ENCODE measurements around the gene DAPP1.
"Not testable (repeated sequence)": the region's sequence is repeated elsewhere in the genome, so short reads cannot be mapped to it uniquely, and the experiment has no call there.

DAPP1 gene

DNA sequence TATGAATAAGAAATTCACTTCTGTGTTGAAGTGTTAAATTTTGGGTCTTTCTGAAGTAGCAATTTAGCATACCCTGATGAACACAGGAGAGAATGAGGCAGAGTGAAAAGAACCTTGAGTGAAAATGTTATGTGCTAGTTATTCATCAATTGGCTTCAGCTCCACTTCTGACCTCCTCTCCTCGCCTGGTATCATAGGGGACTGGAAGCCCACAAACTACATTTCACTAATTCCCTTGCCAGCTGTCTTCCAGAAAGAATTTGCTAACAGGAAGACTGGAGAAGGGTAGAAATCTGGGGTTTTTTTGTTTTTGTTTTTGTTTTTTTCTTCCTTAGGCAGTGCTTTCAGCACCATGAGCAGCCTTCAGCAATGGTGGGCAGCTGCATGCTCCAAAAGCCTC is 5.5 kb upstream of the DAPP1 start:
- no peak for DNase-seq (ENCODE audit: insufficient read length, low spot score)
- no peak for FAIRE-seq
- no peak for TF ChIP-seq POLR2A (IDR thresholded peaks at IDR 0.05; ENCODE audit: low read depth, low read length)

DNA sequence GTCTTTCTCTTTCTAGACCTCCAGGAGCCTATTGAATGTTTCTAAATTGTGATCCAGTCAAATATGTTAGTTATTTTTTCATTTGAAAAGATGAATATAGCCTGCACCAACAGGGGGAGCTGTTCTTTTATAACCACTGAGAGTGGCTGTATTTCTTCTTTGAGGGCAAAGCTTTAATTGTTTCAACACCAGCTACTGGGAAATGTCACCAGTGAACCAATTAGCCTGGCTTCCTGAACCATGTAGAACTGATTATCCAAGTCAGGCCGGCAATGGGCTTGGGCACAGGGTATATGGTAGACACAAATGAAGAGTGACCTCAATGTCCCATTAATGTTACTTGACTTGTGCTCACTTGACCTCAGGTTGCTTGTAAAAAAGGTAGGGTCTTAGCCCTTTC is 4.8 kb upstream of the DAPP1 start:
- DNase-seq (ENCODE audit: insufficient read length, low spot score): no peak
- FAIRE-seq: no peak
- TF ChIP-seq POLR2A (IDR thresholded peaks at IDR 0.05; ENCODE audit: low read depth, low read length): no peak

GRCh38 chr4:99815597-99816011 is 1.0 kb upstream of the DAPP1 start:
- DNase-seq (ENCODE audit: insufficient read length, low spot score) (no peak), FAIRE-seq (no peak)
- no peak for TF ChIP-seq POLR2A (IDR thresholded peaks at IDR 0.05; ENCODE audit: low read depth, low read length)

DNA sequence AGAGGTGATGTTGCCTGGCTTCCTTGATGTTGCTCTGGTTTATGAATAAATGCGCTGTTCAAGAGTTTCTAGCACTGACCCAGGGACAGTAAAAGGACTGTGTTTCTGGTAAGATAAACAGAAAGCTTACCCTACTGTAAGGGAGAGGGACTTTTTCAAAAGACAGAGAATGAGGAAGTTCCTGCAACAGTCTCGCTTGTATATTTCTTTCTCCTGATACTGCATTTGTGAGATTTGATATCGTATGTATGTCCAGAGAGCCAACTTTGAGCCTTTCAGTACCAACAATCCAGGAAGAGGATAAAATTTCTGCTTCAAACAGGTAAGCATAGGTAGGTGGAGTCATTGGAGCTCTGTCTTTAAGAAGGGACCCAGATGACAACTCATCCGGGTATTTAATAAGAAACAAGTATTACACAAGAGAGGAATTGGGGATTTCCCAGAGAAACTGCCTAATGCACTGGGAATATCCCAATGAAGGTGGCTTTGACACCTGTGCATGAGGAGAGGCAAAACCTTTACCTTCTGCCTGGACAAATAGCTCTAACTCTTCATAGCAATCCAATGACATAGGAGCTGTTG is 773 bp downstream of the DAPP1 start:
- TF ChIP-seq POLR2A (IDR thresholded peaks at IDR 0.05; ENCODE audit: low read depth, low read length): no peak
- DNase-seq (ENCODE audit: insufficient read length, low spot score) (no peak), FAIRE-seq (no peak)

DNA sequence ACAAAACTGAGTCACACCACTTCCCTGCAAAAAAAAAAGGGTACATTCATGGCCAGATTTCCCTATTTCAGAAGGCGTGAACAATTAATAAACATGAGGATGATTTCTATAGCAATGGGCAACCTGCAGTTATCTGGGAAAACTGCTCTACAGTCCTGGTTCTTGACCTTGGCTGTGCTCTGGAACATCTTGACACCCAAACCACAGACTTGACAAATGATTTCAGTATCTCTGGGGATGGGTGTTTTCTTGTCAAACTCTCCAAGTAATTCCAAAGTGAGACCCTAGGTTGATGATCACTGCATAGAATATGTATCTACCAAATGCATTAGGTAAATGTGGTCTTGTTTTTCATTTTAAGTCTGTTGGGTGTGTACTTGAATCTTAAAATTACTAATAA is 2.0 kb downstream of the DAPP1 start:
- FAIRE-seq: no peak
- TF ChIP-seq POLR2A (IDR thresholded peaks at IDR 0.05; ENCODE audit: low read depth, low read length): no peak
- no peak for DNase-seq (ENCODE audit: insufficient read length, low spot score)

DNA sequence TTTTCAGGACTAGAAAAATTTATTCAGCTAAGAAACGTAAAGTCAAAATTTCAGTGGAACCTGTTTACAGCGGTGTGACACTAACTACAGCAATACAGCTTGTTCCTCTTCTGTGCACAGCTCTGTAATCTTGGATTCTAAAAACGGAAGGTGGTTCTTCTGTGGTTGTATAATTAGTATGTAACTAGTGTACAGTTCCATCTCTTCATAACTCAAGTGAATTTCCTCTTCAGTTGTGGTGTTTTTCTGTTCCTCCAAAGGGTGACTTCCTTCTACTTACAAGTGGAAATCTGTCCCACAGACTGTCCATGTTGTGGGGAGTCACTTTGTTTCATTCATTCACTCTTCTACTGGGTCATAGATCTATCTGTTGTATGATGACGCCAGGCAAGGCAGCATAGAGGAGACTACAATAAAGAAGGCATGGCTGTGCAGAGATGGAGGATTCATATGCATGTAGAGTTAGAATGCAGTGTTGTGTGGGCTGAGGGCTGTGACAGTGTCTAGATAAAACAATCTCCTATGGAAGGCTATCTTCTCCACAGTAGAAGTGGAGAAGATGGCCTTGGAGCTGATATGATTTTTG is 5.4 kb downstream of the DAPP1 start:
- no peak for DNase-seq (ENCODE audit: insufficient read length, low spot score)
- no peak for FAIRE-seq
- TF ChIP-seq POLR2A (IDR thresholded peaks at IDR 0.05; ENCODE audit: low read depth, low read length): no peak

GRCh38 chr4:99822734-99823133 is 6.1 kb downstream of the DAPP1 start:
- DNase-seq (ENCODE audit: insufficient read length, low spot score): no peak
- no peak for FAIRE-seq
- TF ChIP-seq POLR2A (IDR thresholded peaks at IDR 0.05; ENCODE audit: low read depth, low read length): no peak

- FAIRE-seq (no peak), DNase-seq (ENCODE audit: insufficient read length, low spot score) (no peak)
- TF ChIP-seq POLR2A (IDR thresholded peaks at IDR 0.05; ENCODE audit: low read depth, low read length): no peak
Observed at GRCh38 chr4:99824070-99824599, 7.5 kb downstream of the DAPP1 start.

GRCh38 chr4:99825272-99825671 is 8.6 kb downstream of the DAPP1 start:
- FAIRE-seq (no peak), DNase-seq (ENCODE audit: insufficient read length, low spot score) (no peak)
- no peak for TF ChIP-seq POLR2A (IDR thresholded peaks at IDR 0.05; ENCODE audit: low read depth, low read length)

DNA sequence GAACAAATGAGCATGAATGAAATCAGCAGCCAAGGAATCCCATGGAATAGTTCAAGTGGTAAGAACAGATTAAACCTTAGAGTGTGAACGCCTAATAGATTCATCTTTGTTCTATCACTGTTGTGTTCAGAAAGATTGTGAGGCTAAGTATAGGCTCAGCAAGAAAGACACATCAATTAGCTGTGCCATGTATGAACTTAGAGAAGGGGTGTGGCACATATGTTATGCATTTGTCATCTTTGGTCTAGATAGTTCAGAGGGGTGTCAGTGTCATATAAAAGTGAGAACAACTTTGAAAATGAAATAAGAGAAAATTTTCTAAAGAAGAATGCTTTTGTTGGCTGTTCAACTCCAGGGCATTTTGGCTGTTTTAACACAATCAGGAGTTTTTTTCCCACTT is 9.4 kb downstream of the DAPP1 start:
- no peak for FAIRE-seq
- DNase-seq (ENCODE audit: insufficient read length, low spot score): no peak
- no peak for TF ChIP-seq POLR2A (IDR thresholded peaks at IDR 0.05; ENCODE audit: low read depth, low read length)

DNA sequence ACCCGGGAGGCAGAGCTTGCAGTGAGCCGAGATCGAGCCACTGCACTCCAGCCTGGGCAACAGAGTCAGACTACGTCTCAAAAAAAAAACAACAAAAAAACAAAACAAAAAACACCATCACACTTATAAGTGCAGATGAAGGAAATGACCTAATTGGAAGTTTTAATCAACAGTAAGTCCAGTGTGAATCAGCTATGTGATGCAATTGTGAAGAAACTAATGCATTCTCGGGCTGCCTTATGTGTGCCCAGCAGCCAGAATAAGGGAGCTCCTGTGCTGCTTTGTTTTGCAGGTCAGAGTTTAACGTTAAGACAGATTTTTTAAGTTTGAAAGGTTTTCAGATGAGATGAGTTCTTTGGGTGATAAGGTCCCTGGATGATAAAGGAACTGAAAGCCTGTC is 10.8 kb downstream of the DAPP1 start:
- no peak for FAIRE-seq
- no peak for DNase-seq (ENCODE audit: insufficient read length, low spot score)
- no peak for TF ChIP-seq POLR2A (IDR thresholded peaks at IDR 0.05; ENCODE audit: low read depth, low read length)

DNA sequence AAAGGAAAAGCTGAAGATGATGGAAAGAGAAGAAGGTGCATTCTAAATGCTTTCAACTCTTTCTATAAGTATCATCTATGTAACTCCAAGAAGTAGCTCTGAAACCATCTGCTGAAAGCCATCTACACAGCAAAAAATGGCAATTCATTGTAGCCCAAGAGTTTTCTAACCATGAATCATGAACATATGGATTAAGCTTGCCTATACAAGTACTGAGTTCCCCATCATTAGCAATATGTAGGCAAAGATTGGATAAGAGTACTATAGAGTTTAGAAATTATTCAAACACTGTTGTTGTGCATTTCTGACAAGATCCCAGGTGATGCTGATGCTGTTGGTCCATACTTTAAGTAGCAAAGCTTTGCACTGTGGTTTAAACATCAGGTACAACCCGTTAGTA is 11.2 kb downstream of the DAPP1 start:
- no peak for TF ChIP-seq POLR2A (IDR thresholded peaks at IDR 0.05; ENCODE audit: low read depth, low read length)
- FAIRE-seq (no peak), DNase-seq (ENCODE audit: insufficient read length, low spot score) (no peak)

- DNase-seq (ENCODE audit: insufficient read length, low spot score): no peak
- FAIRE-seq: no peak
- TF ChIP-seq POLR2A (IDR thresholded peaks at IDR 0.05; ENCODE audit: low read depth, low read length): no peak
Observed at GRCh38 chr4:99828477-99828876, 11.8 kb downstream of the DAPP1 start.

- FAIRE-seq; DNase-seq (ENCODE audit: insufficient read length, low spot score): not testable (repeated sequence)
Observed at GRCh38 chr4:99830051-99830450, 13.4 kb downstream of the DAPP1 start.

- no peak for TF ChIP-seq POLR2A (IDR thresholded peaks at IDR 0.05; ENCODE audit: low read depth, low read length)
- DNase-seq (ENCODE audit: insufficient read length, low spot score) (no peak), FAIRE-seq (no peak)
Observed at GRCh38 chr4:99832321-99832720, 15.7 kb downstream of the DAPP1 start.
